Effector memory CD4-positive, alpha-beta T cell (primary cell): Measurements from ENCODE around the gene AP3B1.

Experiments
- DNase-seq, 3 donors: peaks; one replicate each; pipeline ENCODE4 v3.0.0-alpha.2; 2020
- H3K27ac ChIP-seq: 2 replicates; pipeline ENCODE4 v1.7.0; 2013; ENCODE audit warnings: mild to moderate bottlenecking, low read length, moderate library complexity; ENCODE audit not compliant: insufficient read depth, poor library complexity, severe bottlenecking
- H3K27me3 ChIP-seq: replicated peaks from 2 replicates; pipeline ENCODE4 v1.7.0; 2013; ENCODE audit warnings: mild to moderate bottlenecking, low read length; ENCODE audit not compliant: insufficient read depth, control insufficient read depth, poor library complexity, severe bottlenecking
- H3K36me3 ChIP-seq: 2 replicates; pipeline ENCODE4 v1.7.0; 2013; ENCODE audit warnings: mild to moderate bottlenecking, low read length, moderate library complexity; ENCODE audit not compliant: control insufficient read depth, insufficient read depth
- H3K4me1 ChIP-seq: 2 replicates; pipeline ENCODE4 v1.7.0; 2013; ENCODE audit warnings: low read length, mild to moderate bottlenecking; ENCODE audit not compliant: control insufficient read depth, insufficient read depth, poor library complexity, severe bottlenecking
- H3K4me3 ChIP-seq: 2 replicates; pipeline ENCODE4 v1.7.0; 2013; ENCODE audit warnings: low read length, low read depth, mild to moderate bottlenecking; ENCODE audit not compliant: insufficient read depth, poor library complexity, severe bottlenecking
- H3K9me3 ChIP-seq: 2 replicates; pipeline ENCODE4 v1.7.0; 2013; ENCODE audit warnings: mild to moderate bottlenecking, low read length, moderate library complexity; ENCODE audit not compliant: control insufficient read depth

Gene AP3B1

DNA sequence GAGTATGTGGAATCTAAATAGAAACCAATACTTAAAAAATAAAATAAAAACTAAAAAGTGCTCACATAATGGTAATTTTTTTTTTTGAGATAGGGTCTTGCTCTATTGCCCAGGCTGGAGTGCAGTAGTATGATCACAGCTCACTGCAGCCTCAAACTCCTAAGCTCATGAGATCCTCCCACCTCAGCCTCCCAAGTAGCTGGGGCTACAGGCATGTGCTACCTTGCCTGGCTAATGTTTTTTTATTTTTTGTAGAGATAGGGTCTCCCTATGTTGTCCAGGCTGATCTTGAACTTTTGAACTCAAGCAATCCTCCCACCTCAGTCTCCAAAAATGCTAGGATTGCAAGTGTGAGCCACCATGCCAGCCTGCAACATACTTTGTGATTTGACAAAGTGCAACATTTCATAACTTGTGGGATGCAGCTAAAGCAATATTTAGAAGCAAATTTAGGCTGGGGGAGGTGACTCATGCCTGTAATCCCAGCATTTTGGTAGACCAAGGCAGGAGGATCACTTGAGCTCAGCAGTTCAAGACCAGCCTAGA, 18.4 kb downstream of the AP3B1 start:
- H3K9me3 ChIP-seq = no peaks in the 10 kb centered on the region
- H3K4me1 ChIP-seq = no peaks in the 10 kb centered on the region
- no peak for DNase-seq
- H3K36me3 ChIP-seq = no peaks in the 10 kb centered on the region
- no peak overlapping the region for H3K4me3 ChIP-seq
- H3K27me3 ChIP-seq = no peaks in the 10 kb centered on the region
- no peak overlapping the region for H3K27ac ChIP-seq

DNA sequence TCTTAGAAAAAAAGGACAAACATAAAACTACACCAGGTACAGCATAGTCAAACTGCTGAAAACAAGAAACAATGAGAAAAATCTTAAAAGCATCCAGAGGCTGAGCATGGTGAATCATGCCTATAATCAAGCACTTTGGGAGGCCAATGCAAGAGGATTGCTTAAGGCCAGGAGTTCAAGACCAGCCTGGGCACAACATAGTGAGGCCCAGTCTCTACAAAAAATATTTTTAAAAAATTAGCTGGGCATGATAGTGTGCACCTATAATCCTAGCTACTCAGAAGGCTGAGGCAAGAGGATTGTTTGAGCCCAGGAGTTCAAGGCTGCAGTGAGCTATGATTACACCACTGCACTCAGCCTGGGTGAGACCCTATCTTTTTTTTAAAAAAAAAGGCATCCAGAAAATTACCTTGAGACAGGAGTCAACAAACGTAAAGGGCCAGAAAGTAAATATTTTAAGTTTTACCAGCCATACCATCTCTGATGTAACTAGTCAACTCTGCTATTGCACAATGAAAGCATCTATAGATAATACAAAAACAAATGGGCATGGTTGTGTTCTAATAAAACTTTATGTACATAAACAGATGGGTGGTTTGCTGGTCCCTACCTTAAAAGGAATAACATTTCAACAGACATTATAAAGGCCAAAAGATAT, 19.8 kb downstream of the AP3B1 start:
- Histone ChIP-seq H3K36me3 (no peaks in the 10 kb centered on the region), H3K9me3 (no peaks in the 10 kb centered on the region), H3K4me3 (no peak overlapping the region), H3K27me3 (no peaks in the 10 kb centered on the region), H3K4me1 (no peaks in the 10 kb centered on the region), H3K27ac (no peak overlapping the region)
- DNase-seq = no peak

DNA sequence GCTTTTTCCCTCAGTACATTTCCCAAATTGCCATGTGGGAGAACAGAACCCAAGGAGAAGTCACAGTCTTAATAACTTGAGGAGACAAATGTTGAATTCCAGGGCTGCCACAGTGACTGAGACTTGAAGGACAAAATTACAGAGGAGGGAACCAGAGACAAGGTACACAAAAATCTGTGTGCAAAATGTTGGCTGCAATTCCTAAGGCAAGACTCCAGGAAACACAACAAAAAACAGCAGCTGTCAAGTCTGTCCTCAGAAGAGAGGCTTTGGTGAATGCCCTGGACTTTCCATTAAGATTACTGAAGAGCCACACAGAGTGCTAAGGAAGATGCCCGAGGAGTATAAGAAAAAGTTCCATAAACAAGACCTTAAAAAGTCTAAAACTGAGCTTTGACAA, 21.1 kb downstream of the AP3B1 start:
- Histone ChIP-seq H3K4me1 (no peaks in the 10 kb centered on the region), H3K27me3 (no peaks in the 10 kb centered on the region), H3K4me3 (no peak overlapping the region), H3K27ac (no peak overlapping the region), H3K36me3 (no peaks in the 10 kb centered on the region), H3K9me3 (no peaks in the 10 kb centered on the region)
- no peak for DNase-seq

DNA sequence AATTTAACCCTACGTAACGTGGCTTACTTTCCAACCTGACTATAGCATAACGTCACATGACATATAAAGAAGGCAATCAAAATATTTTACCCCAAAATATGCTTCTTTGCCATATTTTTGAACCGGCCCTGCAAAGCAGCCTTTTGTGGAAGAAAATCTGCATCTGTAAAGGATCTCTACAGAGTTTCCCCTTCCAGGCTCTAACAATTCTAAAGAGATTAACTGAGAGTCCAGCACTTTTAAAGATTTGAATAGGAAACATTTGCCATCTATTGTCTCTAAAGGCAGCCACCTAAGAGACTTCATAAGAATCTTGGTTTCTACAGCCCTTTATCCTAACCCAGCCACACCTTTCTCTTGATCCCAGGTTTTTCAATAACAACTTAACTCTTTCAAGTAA, 22.7 kb downstream of the AP3B1 start:
- DNase-seq = no peak
- Histone ChIP-seq H3K9me3 (no peaks in the 10 kb centered on the region), H3K36me3 (no peaks in the 10 kb centered on the region), H3K4me3 (no peak overlapping the region), H3K27ac (no peak overlapping the region), H3K27me3 (no peaks in the 10 kb centered on the region), H3K4me1 (no peaks in the 10 kb centered on the region)

DNA sequence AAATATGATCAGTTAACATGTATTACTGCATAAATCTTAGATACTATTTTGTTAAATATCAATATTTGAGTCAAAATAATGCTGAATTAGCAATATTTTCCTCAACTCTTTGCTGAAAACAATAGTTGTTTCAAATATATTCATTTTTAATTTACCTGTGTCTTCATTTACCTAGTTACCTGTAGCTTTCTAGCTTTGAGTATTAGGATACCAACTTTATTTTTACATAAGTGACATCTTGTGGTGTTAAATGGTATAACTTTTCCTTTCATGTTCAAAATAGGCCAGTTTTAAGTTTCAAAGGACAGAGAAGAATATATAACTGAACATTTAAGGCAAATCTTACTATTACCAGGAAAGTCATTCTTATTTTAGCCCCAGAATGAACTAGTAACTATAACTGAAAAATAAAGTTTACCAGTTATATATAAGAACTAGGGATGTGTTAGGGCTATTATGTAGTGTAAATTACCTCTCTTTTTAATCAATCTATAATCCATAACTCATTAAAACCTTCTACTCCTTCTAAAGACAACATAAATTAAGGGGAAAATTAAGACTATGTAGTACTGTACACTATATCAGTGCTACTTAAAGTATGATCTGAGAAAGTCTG, 25.3 kb downstream of the AP3B1 start:
- H3K9me3 ChIP-seq = no peaks in the 10 kb centered on the region
- H3K27ac ChIP-seq = no peak overlapping the region
- no peaks in the 10 kb centered on the region for H3K27me3 ChIP-seq
- DNase-seq = no peak
- no peak overlapping the region for H3K4me3 ChIP-seq
- peaks cover 6% of the 10 kb centered on the region for H3K36me3 ChIP-seq
- no peaks in the 10 kb centered on the region for H3K4me1 ChIP-seq

DNA sequence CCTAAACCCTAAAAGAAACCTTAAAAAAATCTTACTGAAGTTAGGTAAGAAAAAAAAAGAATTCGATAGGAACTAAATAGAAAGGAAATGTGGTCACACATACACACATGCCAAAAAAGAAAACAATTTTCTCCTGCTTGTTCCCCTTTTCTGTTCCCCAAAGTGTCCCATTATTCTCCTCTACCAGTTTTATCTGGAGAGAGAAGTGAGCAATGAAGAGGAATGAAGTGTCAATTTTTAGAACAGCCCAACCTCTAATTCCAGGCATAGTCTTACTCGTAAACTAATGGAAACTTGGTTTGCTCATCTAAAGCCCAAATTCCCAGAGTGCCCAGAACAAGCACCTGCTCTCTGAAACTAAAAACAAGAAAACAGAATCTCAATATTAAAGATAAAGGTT, 26.1 kb downstream of the AP3B1 start:
- no peak for DNase-seq
- Histone ChIP-seq H3K27ac (no peak overlapping the region), H3K4me3 (no peak overlapping the region), H3K36me3 (peaks cover 6% of the 10 kb centered on the region), H3K4me1 (no peaks in the 10 kb centered on the region), H3K27me3 (no peaks in the 10 kb centered on the region), H3K9me3 (no peaks in the 10 kb centered on the region)

DNA sequence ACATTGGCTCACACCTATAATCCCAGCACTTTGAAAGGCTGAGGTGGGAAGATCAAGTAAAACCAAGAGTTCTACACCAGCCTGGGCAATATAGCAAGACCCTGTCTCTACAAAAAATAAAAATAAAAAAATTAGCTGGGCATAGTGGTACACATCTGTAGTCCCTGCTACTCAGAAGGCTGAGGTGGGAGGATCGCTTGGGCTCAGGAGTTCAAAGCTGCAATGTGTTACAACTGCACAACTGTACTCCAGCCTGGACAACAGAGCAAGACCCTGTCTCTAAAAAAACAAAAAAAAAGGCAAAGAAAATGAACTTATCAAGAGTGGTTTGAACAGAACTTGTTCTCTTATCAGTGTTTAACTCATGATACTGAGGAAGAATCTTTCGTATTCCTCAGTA, 29.3 kb downstream of the AP3B1 start:
- Histone ChIP-seq H3K4me3 (no peak overlapping the region), H3K27me3 (no peaks in the 10 kb centered on the region), H3K36me3 (peaks cover 6% of the 10 kb centered on the region), H3K4me1 (no peaks in the 10 kb centered on the region), H3K27ac (no peak overlapping the region), H3K9me3 (no peaks in the 10 kb centered on the region)
- no peak for DNase-seq

DNA sequence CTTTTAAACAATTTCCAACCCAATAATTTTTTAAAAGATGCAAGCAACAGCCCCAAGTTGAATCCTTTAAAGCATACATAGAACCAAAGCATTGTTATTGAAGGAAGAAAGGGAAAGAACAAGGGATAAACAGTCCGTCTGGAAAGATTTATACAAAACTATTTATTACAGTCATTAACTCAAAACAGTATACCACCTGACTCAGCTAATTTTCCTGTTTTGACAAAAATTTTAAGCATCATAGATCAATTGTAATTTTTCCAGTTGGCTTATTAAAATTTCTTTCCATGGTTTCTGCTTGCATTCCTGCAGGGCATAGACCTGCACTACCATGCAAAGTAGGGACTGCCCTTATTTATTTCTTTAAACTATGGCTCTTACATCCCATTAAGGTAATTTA, 29.9 kb downstream of the AP3B1 start:
- Histone ChIP-seq H3K36me3 (peaks cover 6% of the 10 kb centered on the region), H3K27ac (no peak overlapping the region), H3K27me3 (no peaks in the 10 kb centered on the region), H3K4me1 (no peaks in the 10 kb centered on the region), H3K9me3 (no peaks in the 10 kb centered on the region), H3K4me3 (no peak overlapping the region)
- no peak for DNase-seq

DNA sequence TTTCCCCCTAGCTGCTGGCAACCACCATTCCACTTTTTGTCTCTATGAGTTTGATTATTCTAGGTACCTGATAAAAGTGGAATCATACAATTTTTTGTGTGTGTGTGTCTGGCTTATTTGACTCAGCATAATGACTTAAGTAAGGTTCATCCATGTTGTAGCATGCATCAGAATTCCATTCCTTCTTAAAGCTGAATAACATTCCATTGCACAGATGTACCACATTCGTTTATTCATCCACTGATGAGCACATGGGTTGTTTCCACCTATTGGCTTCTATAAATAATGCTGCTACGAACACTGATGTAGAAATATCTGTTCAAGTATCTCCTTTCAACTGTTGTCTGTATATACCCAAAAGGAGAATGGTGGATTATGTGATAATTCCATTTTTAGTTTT, 33.7 kb downstream of the AP3B1 start:
- no peak for DNase-seq
- H3K4me3 ChIP-seq = no peak overlapping the region
- no peaks in the 10 kb centered on the region for H3K36me3 ChIP-seq
- no peaks in the 10 kb centered on the region for H3K27me3 ChIP-seq
- H3K27ac ChIP-seq = no peak overlapping the region
- H3K4me1 ChIP-seq = no peaks in the 10 kb centered on the region
- H3K9me3 ChIP-seq = no peaks in the 10 kb centered on the region

DNA sequence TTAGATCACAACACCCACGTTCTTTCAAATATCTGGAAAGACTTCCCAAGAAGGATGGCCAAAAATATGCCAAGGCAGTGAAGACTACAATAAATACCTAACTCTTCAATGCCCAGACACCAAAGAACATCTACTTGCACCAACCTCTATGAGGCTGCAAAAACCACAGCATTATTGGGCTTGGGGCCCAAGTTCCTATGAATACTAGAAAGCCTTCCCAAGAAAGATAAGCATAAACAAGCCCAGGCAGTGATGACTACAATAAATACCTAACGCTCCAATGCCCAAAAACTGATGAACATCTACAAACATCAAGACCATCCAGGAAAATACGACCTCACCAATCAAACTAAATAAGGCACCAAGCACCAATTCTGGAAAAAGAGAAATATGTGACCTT, 41.3 kb downstream of the AP3B1 start:
- H3K36me3 ChIP-seq = peaks cover 9% of the 10 kb centered on the region
- H3K27me3 ChIP-seq = no peaks in the 10 kb centered on the region
- H3K27ac ChIP-seq = no peak overlapping the region
- no peaks in the 10 kb centered on the region for H3K4me1 ChIP-seq
- DNase-seq = no peak
- no peak overlapping the region for H3K4me3 ChIP-seq
- no peaks in the 10 kb centered on the region for H3K9me3 ChIP-seq
